Prostate gland (tissue), 2 donors: Measurements from ENCODE around the gene SDC1. TPM values are rescaled to one million over a fixed set of nuclear protein-coding genes. Genes with fewer than 3 reads are reported as not detected.
"Not testable (repeated sequence)": the region's sequence is repeated elsewhere in the genome, so short reads cannot be mapped to it uniquely, and the experiment has no call there.

Source experiments
- DNase-seq: peaks from one replicate; pipeline ENCODE4 v3.0.0-alpha.2; 2019; ENCODE audit warnings: low spot score
- H3K27ac ChIP-seq, 2 donors: fragments of 200-600 bp; sonication (generic); 2 replicates each; pipeline ENCODE4 v1.5.1; 2017 to 2019
- H3K27me3 ChIP-seq: fragments of 200-600 bp; sonication (generic); replicated peaks from 2 replicates; pipeline ENCODE4 v1.5.1; 2019; ENCODE audit not compliant: insufficient read depth
- H3K36me3 ChIP-seq, 2 donors: fragments of 200-600 bp; sonication (generic); 1 replicate in 1 of 2; 2 replicates in 1 of 2; pipeline versions ENCODE4 v1.5.1 to v1.8.1; 2017 to 2019
- H3K4me1 ChIP-seq: fragments of 200-600 bp; sonication (generic); replicated peaks from 2 replicates; pipeline ENCODE4 v1.5.1; 2019
- H3K4me3 ChIP-seq, 2 donors: fragments of 200-600 bp; sonication (generic); 2 replicates each; pipeline ENCODE4 v1.5.1; 2017 to 2019
- H3K9me3 ChIP-seq: fragments of 200-600 bp; sonication (generic); 2 replicates; pipeline ENCODE4 v1.5.1; 2017
- CTCF ChIP-seq, 4 experiments: fragments of 200-600 bp in 2 of 4; fragments of 450-650 bp in 2 of 4; sonication (generic) in 2 of 4; IDR thresholded peaks; 1 replicate in 3 of 4; 2 replicates in 1 of 4; pipeline ENCODE4 v1.5.1; 2016 to 2019; ENCODE audit warnings: antibody characterized with exemption in 4 of 4, mild to moderate bottlenecking in 2 of 4, moderate library complexity in 2 of 4
- POLR2A ChIP-seq: fragments of 450-650 bp; IDR thresholded peaks from one replicate; pipeline ENCODE4 v1.6.1; 2016; ENCODE audit warnings: antibody characterized with exemption, mild to moderate bottlenecking
- POLR2AphosphoS5 ChIP-seq: sonication (generic); formaldehyde crosslinking; IDR thresholded peaks from one replicate; pipeline ENCODE4 v1.6.1; 2017; ENCODE audit warnings: antibody characterized with exemption
- WGBS: methylation state at CpG from one replicate; pipeline ENCODE4 v1.1.5; 2018; 5-methylcytosine and 5-hydroxymethylcytosine counted together
- intact Hi-C: fragments of 100-400 bp; cut with DNase I; formaldehyde crosslinking; loops from one replicate; pipeline ENCODE4 v1.14.2; 2022
- total RNA-seq, 2 donors: library from RNA; depleted of rRNA; stranded (reverse); fragments of >200 nt; gene quantifications; one replicate each; pipeline ENCODE4 v1.1.0, GENCODE V29; 2016

SDC1 gene
- total RNA-seq, 2 donors from 2014 or later, result 103 to 167 TPM

DNA sequence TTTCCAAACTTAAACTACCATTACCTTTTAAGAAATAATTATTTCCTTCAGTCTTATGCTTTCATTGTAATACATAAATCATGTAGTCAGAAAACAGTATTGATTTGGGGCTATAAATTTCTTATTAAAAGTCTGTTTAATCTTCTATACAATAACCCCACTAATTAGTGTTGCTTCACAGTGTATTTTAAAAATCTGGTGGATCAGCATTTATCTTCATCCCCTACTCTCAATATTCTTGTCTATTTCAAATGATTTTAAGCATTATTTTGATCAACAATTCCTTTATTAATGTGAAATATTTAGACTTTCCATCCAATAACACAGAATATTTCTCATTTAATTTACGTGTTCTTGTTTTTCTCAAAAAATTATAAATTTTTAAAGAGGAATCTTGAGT is 32.5 kb upstream of the SDC1 start:
- Histone ChIP-seq H3K36me3 (peaks cover 0 to 5% of the 10 kb centered on the region in 2 donors), H3K4me3 (no peak overlapping the region), H3K27ac (no peak overlapping the region), H3K4me1 (no peaks in the 10 kb centered on the region), H3K27me3 (no peaks in the 10 kb centered on the region), H3K9me3 (no peaks in the 10 kb centered on the region)
- no peak for DNase-seq
- WGBS, result 100% methylated on average over 1 of the region's 1 CpG
- intact Hi-C loops, result no loop called here
- TF ChIP-seq POLR2AphosphoS5 (no peak), POLR2A (no peak), CTCF (IDR thresholded peaks at IDR 0.05) (no peak)

DNA sequence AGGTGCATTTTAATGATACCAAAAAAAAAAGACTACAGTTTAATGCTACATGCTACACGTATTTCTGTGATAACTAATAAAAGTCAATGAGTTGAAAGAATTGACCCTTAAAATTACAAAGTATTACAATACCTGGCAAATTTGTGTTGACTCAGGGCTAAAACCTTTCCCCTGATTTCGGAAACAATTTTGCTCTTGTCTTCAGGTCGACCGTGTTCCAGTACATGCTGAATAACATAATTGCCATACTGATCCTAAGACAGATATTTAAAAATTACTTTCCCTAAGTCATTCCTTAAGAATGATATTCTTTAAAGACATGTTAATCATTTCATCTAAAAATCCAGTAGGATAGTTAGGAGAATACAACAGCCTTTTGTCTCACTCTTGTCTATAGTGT is 29.8 kb upstream of the SDC1 start:
- Histone ChIP-seq H3K4me1 (no peaks in the 10 kb centered on the region), H3K36me3 (peaks cover 8 to 10% of the 10 kb centered on the region in 2 donors), H3K27ac (no peak overlapping the region), H3K27me3 (no peaks in the 10 kb centered on the region), H3K9me3 (no peaks in the 10 kb centered on the region), H3K4me3 (no peak overlapping the region)
- TF ChIP-seq POLR2A (no peak), POLR2AphosphoS5 (no peak), CTCF (IDR thresholded peaks at IDR 0.05) (no peak)
- WGBS, result 88% methylated on average over 4 of the region's 4 CpGs
- no peak for DNase-seq
- intact Hi-C loops, result no loop called here

GRCh38 chr2:20250436-20250835 is 25.5 kb upstream of the SDC1 start:
- Histone ChIP-seq H3K36me3 (peaks cover 8 to 10% of the 10 kb centered on the region in 2 donors), H3K4me1 (no peaks in the 10 kb centered on the region), H3K27me3 (no peaks in the 10 kb centered on the region), H3K27ac (no peak overlapping the region), H3K9me3 (no peaks in the 10 kb centered on the region), H3K4me3 (no peak overlapping the region)
- no peak for DNase-seq
- no peak for TF ChIP-seq POLR2AphosphoS5
- no peak for TF ChIP-seq CTCF (IDR thresholded peaks at IDR 0.05)
- no peak for TF ChIP-seq POLR2A
- intact Hi-C loops, result no loop called here

GRCh38 chr2:20249170-20249569 is 24.2 kb upstream of the SDC1 start:
- intact Hi-C loops, result no loop called here
- H3K4me1 ChIP-seq, result no peaks in the 10 kb centered on the region
- DNase-seq, result no peak
- peaks cover 8 to 10% of the 10 kb centered on the region in 2 donors for H3K36me3 ChIP-seq
- no peak overlapping the region for H3K4me3 ChIP-seq
- H3K9me3 ChIP-seq, result no peaks in the 10 kb centered on the region
- no peak overlapping the region for H3K27ac ChIP-seq
- WGBS, result 90% methylated on average over 6 of the region's 6 CpGs
- TF ChIP-seq CTCF (IDR thresholded peaks at IDR 0.05), result no peak
- TF ChIP-seq POLR2AphosphoS5, result no peak
- TF ChIP-seq POLR2A, result no peak
- no peaks in the 10 kb centered on the region for H3K27me3 ChIP-seq

DNA sequence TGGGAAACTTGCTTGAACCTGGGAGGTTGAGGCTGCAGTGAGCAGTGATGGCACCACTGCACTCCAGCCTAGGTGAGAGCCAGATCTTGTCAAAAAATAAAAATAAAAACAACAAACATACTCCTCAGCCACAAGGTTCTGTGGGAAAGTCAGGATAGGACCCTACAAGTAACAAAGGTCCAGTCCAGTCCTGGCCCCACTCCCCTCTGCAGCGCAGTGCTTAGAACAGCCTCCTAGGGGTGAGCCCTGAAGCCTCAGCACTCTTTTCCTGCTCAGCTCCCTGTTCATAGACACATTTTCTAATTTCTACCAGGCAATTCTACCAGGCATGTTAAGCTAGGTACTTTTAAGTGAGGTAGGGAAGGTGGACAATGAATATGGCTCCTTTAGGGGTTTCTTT is 22.2 kb upstream of the SDC1 start:
- peaks cover 0 to 10% of the 10 kb centered on the region in 2 donors for H3K36me3 ChIP-seq
- no peak overlapping the region for H3K27ac ChIP-seq
- no peak for DNase-seq
- TF ChIP-seq POLR2AphosphoS5 (no peak), POLR2A (no peak), CTCF (IDR thresholded peaks at IDR 0.05) (no peak)
- WGBS, result 92% methylated on average over 1 of the region's 1 CpG
- no peaks in the 10 kb centered on the region for H3K9me3 ChIP-seq
- H3K27me3 ChIP-seq, result no peaks in the 10 kb centered on the region
- no peak overlapping the region for H3K4me3 ChIP-seq
- H3K4me1 ChIP-seq, result no peaks in the 10 kb centered on the region
- intact Hi-C loops, result no loop called here

DNA sequence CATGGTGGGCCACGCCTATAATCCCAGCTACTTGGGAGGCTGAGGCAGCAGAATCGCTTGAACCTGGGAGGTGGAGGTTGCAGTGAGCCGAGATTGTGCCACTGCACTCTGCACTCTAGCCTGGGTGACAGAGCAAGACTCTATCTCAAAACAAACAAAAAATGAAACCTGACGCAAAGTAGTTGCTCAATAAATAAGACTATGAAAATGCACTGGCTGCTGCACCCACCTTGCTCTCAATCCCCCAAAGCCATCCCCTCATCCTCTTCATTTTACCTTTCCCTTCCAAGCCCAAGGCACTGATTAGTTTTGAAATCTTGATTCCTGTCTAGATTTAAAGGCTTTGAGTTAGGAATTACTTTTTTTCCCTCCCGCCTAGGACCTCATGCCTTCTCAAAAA is 18.7 kb upstream of the SDC1 start:
- intact Hi-C loops, H3K9me3 ChIP-seq, H3K4me3 ChIP-seq, H3K27ac ChIP-seq, H3K36me3 ChIP-seq, H3K4me1 ChIP-seq, DNase-seq, H3K27me3 ChIP-seq: not testable (repeated sequence)
- WGBS, result 97% methylated on average over 5 of the region's 5 CpGs
